HG02870 (cell line): ENCODE data around the gene KCND3.
A peak's percentile ranks its signal among the peaks of the same experiment; 100 is the strongest.
"Not testable (repeated sequence)": the region's sequence is repeated elsewhere in the genome, so short reads cannot be mapped to it uniquely, and the experiment has no call there.

Experiments used
- ATAC-seq: cut with Tn5 transposase; IDR thresholded peaks from one replicate; pipeline ENCODE4 v1.9.1; 2021; ENCODE audit warnings: mild to moderate bottlenecking, moderate library complexity; ENCODE audit not compliant: unreplicated experiment

KCND3 gene

GRCh38 chr1:111747282-111747734, 242.2 kb downstream of the KCND3 start:
- ATAC-seq: no peak

DNA sequence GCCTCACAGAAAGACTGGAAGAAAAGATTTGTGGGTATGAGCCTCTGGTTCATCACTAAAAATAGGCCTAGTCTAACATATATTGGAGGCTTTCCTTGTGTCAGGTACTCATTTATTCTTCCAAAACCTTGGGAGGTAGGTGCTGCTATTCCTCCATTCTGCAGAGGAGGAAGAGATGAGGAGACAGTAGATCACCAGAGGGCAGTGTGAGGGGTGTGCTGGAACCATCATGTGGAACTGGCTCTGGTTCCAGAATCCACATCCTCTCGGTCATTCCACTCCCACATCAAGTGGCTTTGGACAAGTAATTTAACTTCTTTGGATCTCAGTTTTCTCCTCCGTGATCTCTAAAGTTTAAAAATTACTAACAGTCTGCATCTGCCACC, 242.9 kb downstream of the KCND3 start:
- ATAC-seq: no peak

DNA sequence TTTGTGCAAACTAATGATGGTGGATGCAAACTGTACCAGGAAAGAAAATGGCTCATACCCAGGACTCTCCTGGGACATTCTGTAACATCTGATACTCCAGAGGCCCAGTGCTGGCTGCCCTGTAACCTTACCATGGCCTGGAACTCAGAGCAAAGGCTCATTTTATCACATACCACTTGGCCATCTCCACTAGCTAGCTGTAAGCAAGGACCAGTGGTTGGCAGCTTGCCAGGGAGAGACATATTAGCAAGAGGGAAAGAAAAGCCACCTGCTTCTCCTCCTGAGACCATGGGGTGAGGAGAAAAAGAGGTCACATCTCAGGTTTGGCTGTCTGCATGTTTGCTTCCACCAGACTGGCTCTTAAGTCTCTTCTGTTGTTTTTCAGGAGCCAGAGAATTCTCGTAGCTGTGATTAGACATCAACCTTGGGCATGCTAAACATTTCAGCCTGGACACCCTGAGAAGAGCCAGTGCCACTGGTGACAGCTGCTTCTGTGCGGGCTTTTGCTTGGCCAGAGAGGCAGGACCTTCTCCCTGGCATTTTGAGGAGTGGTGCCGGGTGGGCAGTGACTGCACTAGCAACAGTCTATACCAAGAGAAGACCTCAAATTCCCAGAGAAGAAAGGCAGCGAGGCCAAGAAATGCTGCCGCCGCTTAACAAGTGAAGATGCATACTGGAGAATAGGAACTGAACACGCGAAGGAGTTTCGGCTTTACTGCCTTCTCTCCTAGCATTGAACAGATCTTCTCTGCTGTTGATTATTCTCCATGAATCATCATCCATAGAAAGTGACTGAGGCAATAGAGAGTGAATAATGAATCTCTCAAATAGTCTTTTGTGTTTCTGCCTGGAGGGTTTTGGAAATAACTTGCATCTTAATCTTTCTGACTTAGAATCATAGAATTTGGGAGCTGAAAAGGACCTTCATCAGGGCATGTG, 243.5 kb downstream of the KCND3 start:
- no peak for ATAC-seq

GRCh38 chr1:111743679-111744101, 245.8 kb downstream of the KCND3 start:
- ATAC-seq: no peak

GRCh38 chr1:111742938-111743549, 246.4 kb downstream of the KCND3 start:
- no peak for ATAC-seq

- ATAC-seq: not testable (repeated sequence)
Measured at GRCh38 chr1:111742292-111742691, 247.2 kb downstream of the KCND3 start.

- ATAC-seq: no peak
Measured at GRCh38 chr1:111739925-111740765, 249.3 kb downstream of the KCND3 start.

GRCh38 chr1:111739194-111739924, 250.1 kb downstream of the KCND3 start, which contains the start of gene INKA2:
Gene INKA2, minus strand, starts transcription at chr1:111739395. Its CDS starts 153 bp downstream, at chr1:111739242.
- ATAC-seq: peak; percentile 79

GRCh38 chr1:111738436-111739193, 250.9 kb downstream of the KCND3 start:
- peak; percentile 38 for ATAC-seq

DNA sequence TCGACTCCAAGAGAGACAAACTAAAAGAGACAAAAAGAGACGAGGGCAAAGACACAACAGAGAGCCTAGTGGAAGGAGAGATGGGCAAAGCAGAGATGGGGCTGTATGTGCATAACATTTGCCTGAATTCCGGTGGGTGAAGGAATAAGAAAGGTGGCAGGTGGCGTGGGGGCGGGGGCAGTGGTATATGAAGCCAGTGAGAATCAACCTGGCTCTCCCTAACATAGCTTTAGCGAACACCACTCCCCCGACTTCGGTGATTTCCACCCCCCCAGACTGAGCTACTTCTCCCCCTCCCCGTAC, 251.4 kb downstream of the KCND3 start:
- ATAC-seq: no peak

GRCh38 chr1:111737216-111738132, 252.0 kb downstream of the KCND3 start:
- no peak for ATAC-seq

DNA sequence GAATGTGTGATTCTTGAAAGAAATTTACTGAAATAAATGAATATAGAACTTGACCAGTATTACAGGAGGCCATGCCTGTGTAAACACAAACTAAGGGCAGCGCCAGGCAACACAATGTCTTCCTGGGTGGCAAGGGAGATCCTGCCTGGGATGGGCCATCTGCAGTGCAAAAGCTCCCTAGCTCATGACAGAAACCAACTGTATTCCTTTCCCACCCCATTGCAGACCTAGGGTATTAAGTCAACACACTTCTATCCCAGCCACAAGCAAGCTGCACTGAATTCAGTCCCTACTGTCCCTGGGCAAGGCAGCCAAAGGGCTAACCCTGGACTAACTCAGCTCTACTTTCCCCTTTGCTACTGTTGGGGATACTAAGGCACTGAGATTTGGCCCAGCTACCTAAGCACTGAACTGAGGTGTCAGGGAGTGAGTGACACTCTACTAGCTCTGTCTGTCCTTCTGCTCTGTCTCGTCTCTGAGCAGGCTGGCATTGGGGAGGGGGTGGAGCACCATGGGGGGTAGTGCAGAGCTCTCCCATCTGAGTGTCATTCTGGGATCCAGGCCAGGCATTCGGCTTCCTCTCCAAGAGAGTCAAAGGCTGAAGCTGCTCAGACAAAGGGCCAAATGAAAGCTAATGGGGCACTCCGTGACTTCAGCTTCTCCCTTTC, 252.8 kb downstream of the KCND3 start:
- no peak for ATAC-seq

GRCh38 chr1:111735858-111736544, 253.5 kb downstream of the KCND3 start:
- no peak for ATAC-seq

- ATAC-seq: no peak
Measured at GRCh38 chr1:111735321-111735720, 254.1 kb downstream of the KCND3 start.

DNA sequence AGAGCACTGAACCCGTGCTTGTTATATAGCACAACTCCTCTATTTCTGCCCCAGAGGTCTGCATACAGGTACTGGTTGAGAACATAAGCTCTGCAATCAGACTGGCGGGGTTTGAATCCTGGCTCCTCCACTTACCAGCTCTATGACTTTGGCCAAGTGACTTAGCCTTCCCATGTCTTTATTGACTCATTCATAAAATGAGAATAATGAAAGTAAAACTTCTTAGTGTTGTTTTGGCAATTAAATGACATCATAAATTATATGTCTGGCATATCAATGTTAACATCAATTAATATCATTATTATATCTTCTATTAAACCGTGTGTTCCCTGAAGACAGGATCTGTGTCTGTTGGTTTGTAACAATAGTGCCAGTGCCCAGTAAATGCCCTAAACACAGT, 254.6 kb downstream of the KCND3 start:
- no peak for ATAC-seq

DNA sequence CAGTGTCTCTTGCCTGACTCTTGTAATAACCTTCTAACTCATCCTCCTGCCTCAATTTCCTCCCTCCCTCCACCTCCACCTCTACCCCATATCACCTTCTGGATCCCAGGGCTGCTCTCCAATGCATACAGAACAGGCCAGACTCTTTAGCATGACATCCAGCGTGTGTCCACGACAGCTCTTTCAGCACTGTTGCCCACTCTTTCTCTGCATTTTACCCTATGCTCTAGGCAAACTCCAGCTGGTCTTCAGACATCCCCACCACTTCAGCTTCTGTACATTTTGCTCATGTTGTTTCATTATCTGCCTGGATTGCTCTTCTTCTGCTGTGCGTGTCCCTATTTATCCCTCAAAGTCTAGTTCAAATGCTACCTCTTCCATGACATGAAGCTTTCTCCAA, 255.0 kb downstream of the KCND3 start:
- ATAC-seq: no peak

- no peak for ATAC-seq
Measured at GRCh38 chr1:111733992-111734341, 255.5 kb downstream of the KCND3 start.
